Endothelial cell of umbilical vein (primary cell): Measurements from ENCODE around the gene LSM3. TPM values are rescaled to one million over a fixed set of nuclear protein-coding genes. Genes with fewer than 3 reads are reported as not detected.

Source experiments
- BruUV-seq: library from RNA; stranded (reverse); fragments of 400-500 nt; replicated peaks from 2 replicates; lab custom pipeline; 2021; lab: Mats Ljungman, UMichigan
- CTCF ChIA-PET: fragments of 300-600, 350-600 bp; sonication (Branson Sonifier 250); formaldehyde crosslinking; loops from one replicate; lab custom pipeline; 2021; ENCODE audit warnings: antibody characterized with exemption, inconsistent platforms; lab: Charles Lee
- POLR2A ChIA-PET: fragments of 300-600, 350-600 bp; sonication (Branson Sonifier 250); formaldehyde crosslinking; loops from one replicate; lab custom pipeline; 2021; ENCODE audit warnings: antibody characterized with exemption, inconsistent platforms; lab: Charles Lee
- DNase-seq: peaks from one replicate; pipeline ENCODE4 v3.0.0-alpha.2; 2011; ENCODE audit warnings: low read depth, low spot score
- FAIRE-seq: peaks from 2 replicates; lab custom pipeline; 2011; peaks lifted over from hg19 to GRCh38; lab: Jason Lieb, UNC
- H2AFZ ChIP-seq: 2 replicates; pipeline ENCODE4 v1.6.0; 2012; ENCODE audit warnings: low read depth, low read length, control low read depth, inconsistent platforms
- H3K27ac ChIP-seq: 2 replicates; pipeline ENCODE4 v1.5.1; 2011; ENCODE audit warnings: low read depth, mild to moderate bottlenecking, control low read depth, low read length, moderate library complexity; ENCODE audit not compliant: insufficient read depth
- H3K27me3 ChIP-seq, 2 experiments: 2 replicates each; pipeline versions ENCODE4 v1.6.0 to v1.6.1; 2011; ENCODE audit warnings: low read length in 2 of 2, mixed read lengths in 1 of 2; ENCODE audit not compliant: control insufficient read depth in 2 of 2, insufficient read depth in 2 of 2
- H3K36me3 ChIP-seq, 2 experiments: 2 replicates in 1 of 2; 3 replicates in 1 of 2; pipeline ENCODE4 v1.5.1; 2011; ENCODE audit warnings: low read length in 2 of 2, mild to moderate bottlenecking in 1 of 2, moderate library complexity in 1 of 2; ENCODE audit not compliant: control insufficient read depth in 2 of 2, insufficient read depth in 2 of 2; ENCODE audit errors: extremely low read depth in 1 of 2
- H3K4me1 ChIP-seq: 3 replicates; pipeline ENCODE4 v1.5.1; 2011; ENCODE audit warnings: mild to moderate bottlenecking, low read length; ENCODE audit not compliant: control insufficient read depth, insufficient read depth; ENCODE audit errors: extremely low read depth
- H3K4me2 ChIP-seq: 2 replicates; pipeline ENCODE4 v1.6.1; 2011; ENCODE audit warnings: low read length, control low read depth, mixed read lengths; ENCODE audit not compliant: insufficient read depth
- H3K4me3 ChIP-seq, 3 experiments: fragments of 200-600 bp in 1 of 3; sonication (generic), shearing (Covaris generic) in 1 of 3; replicated peaks in 1 of 3; 2 replicates each; pipeline ENCODE4 v1.5.1; 2011 to 2016; ENCODE audit warnings: control low read depth in 3 of 3, low read length in 3 of 3, mild to moderate bottlenecking in 2 of 3, inconsistent platforms in 1 of 3, low read depth in 1 of 3, moderate library complexity in 1 of 3; ENCODE audit not compliant: insufficient read depth in 1 of 3
- H3K79me2 ChIP-seq: 2 replicates; pipeline ENCODE4 v1.6.0; 2012; ENCODE audit warnings: low read length, inconsistent platforms; ENCODE audit not compliant: control insufficient read depth, insufficient read depth
- H3K9ac ChIP-seq: replicated peaks from 2 replicates; pipeline ENCODE3; 2011; ENCODE audit warnings: low read length, control low read depth; ENCODE audit not compliant: insufficient read depth; ENCODE audit errors: extremely low read depth
- H3K9me1 ChIP-seq: replicated peaks from 3 replicates; pipeline ENCODE4 v1.6.0; 2011; ENCODE audit warnings: mild to moderate bottlenecking, low read length; ENCODE audit not compliant: control insufficient read depth, insufficient read depth; ENCODE audit errors: extremely low read depth
- H3K9me3 ChIP-seq: replicated peaks from 2 replicates; pipeline ENCODE4 v1.5.1; 2012; ENCODE audit warnings: low read length, inconsistent platforms; ENCODE audit not compliant: control insufficient read depth, insufficient read depth
- H4K20me1 ChIP-seq: replicated peaks from 2 replicates; pipeline ENCODE3; 2011; ENCODE audit warnings: mild to moderate bottlenecking, low read length; ENCODE audit not compliant: control insufficient read depth, insufficient read depth; ENCODE audit errors: extremely low read depth
- CTCF ChIP-seq, 2 donors: IDR thresholded peaks; 1 replicate in 1 of 2; 2 replicates in 1 of 2; pipeline ENCODE4 v1.5.1; 2011; ENCODE audit warnings: low read length in 2 of 2, mild to moderate bottlenecking in 2 of 2, moderate library complexity in 2 of 2, control low read depth in 1 of 2, inconsistent platforms in 1 of 2, low read depth in 1 of 2; ENCODE audit not compliant: insufficient read depth in 1 of 2; ENCODE audit errors: extremely low read depth in 1 of 2
- EZH2 ChIP-seq: IDR thresholded peaks from 2 replicates; pipeline ENCODE4 v1.6.1; 2012; ENCODE audit warnings: borderline replicate concordance, low read depth, mild to moderate bottlenecking, moderate library complexity, low read length, inconsistent platforms; ENCODE audit not compliant: severe bottlenecking
- FOS ChIP-seq: IDR thresholded peaks from 2 replicates; pipeline ENCODE4 v1.6.1; 2011; ENCODE audit warnings: mild to moderate bottlenecking, low read length, moderate library complexity, borderline replicate concordance; ENCODE audit not compliant: insufficient read depth
- GATA2 ChIP-seq: IDR thresholded peaks from 2 replicates; pipeline ENCODE4 v1.7.0; 2011; ENCODE audit warnings: low read depth, mild to moderate bottlenecking, moderate library complexity, mixed read lengths, low read length; ENCODE audit not compliant: insufficient read length, insufficient read depth
- JUN ChIP-seq: IDR thresholded peaks from 2 replicates; pipeline ENCODE4 v1.6.1; 2011; ENCODE audit warnings: borderline replicate concordance, low read depth; ENCODE audit not compliant: insufficient read length, insufficient read depth
- MAX ChIP-seq: IDR thresholded peaks from 2 replicates; pipeline ENCODE4 v1.6.1; 2011; ENCODE audit not compliant: insufficient read depth, insufficient read length
- MYC ChIP-seq: IDR thresholded peaks from one replicate; pipeline ENCODE4 v1.6.1; 2011; ENCODE audit warnings: mild to moderate bottlenecking, low read depth, low read length
- POLR2A ChIP-seq: IDR thresholded peaks from 2 replicates; pipeline ENCODE4 v1.6.1; 2012; ENCODE audit warnings: low read depth, mild to moderate bottlenecking, control low read depth, low read length
- POLR2AphosphoS5 ChIP-seq: IDR thresholded peaks from 2 replicates; pipeline ENCODE4 v1.6.1; 2012; ENCODE audit warnings: low read depth, mild to moderate bottlenecking, control low read depth, low read length, moderate library complexity; ENCODE audit not compliant: insufficient read depth
- dilution Hi-C: fragments of 300-500 bp; cut with MboI; formaldehyde crosslinking; loops from one replicate; pipeline ENCODE4 v1.15.0; 2019; ENCODE audit warnings: low sequenced_read_pairs; ENCODE audit not compliant: extremely low pct_ligation_motif_present
- intact Hi-C: fragments of 100-400 bp; cut with micrococcal nuclease; formaldehyde crosslinking; loops from one replicate; pipeline ENCODE4 v1.10.0; 2022
- polyA plus RNA-seq, 4 experiments: library from polyadenylated mRNA; depleted of rRNA in 3 of 4; stranded (reverse) in 3 of 4; unstranded in 1 of 4; fragments of >200 nt; gene quantifications; 2 replicates each; pipeline versions ENCODE4 v1.2.1 to v1.2.3, GENCODE V29; 2011 to 2012; ENCODE audit warnings: missing spikeins in 1 of 4
- total RNA-seq: library from RNA; stranded (reverse); gene quantifications from 2 replicates; pipeline ENCODE4 v1.2.3, GENCODE V29; 2021

The LSM3 gene
- total and polyA plus RNA-seq, 2 donors (not counting 3 experiments of a cell fraction or from before 2014, with no cell fraction given) = 4.4 to 13.0 TPM

GRCh38 chr3:14204515-14205284, 26.1 kb downstream of the LSM3 start:
- Histone ChIP-seq H3K4me1 (peaks cover 2% of the 10 kb centered on the region), H3K27me3 (no peaks in the 10 kb centered on the region), H3K9ac (no peak overlapping the region), H3K4me2 (no peak overlapping the region), H2AFZ (no peak overlapping the region), H3K36me3 (no peaks in the 10 kb centered on the region), H3K9me1 (no peaks in the 10 kb centered on the region), H3K79me2 (no peaks in the 10 kb centered on the region), H3K4me3 (no peak overlapping the region), H3K9me3 (no peaks in the 10 kb centered on the region), H4K20me1 (no peaks in the 10 kb centered on the region), H3K27ac (no peak overlapping the region)
- CTCF ChIA-PET = interaction anchor here (0.8 to 5.1 kb wide), 24 partner anchors 8 to 576 kb away, joined by 3 to 168 read pairs (median 16); partner anchors contain the start of gene CCDC174
- no TSS peak for BruUV-seq
- TF ChIP-seq MYC (no peak), POLR2AphosphoS5 (no peak), EZH2 (no peak), CTCF (IDR thresholded peaks at IDR 0.05; ENCODE audit: extremely low read depth in 1 of 2, insufficient read depth in 1 of 2, low read depth in 1 of 2, low read length in 2 of 2) (no peak), FOS (no peak), GATA2 (no peak), MAX (no peak), JUN (no peak), POLR2A (no peak)
- peak; percentile 14 for DNase-seq
- intact Hi-C loops (loop anchor here (5.0 kb wide), 1 partner anchor 198 kb away; the partner anchor contains the start of gene SLC6A6), dilution Hi-C loops (no loop called here)
- FAIRE-seq = no peak
- POLR2A ChIA-PET = interaction anchor here (0.5 kb wide), 1 partner anchor 14 kb away, joined by 3 read pairs; no protein-coding TSS in a partner anchor
